SK-N-SH (cell line): Measurements from ENCODE around the gene EDA2R. TPM values are rescaled to one million over a fixed set of nuclear protein-coding genes. Genes with fewer than 3 reads are reported as not detected.

ENCODE experiments used
- CTCF ChIA-PET: fragments of 300-600, 350-600 bp; formaldehyde crosslinking; extraction: SDS; loops from one replicate; lab custom pipeline; 2021; lab: Yijun Ruan, JAX
- POLR2A ChIA-PET: fragments of 350-600 bp; sonication (Branson Sonifier 250); formaldehyde crosslinking; extraction: SDS; loops from one replicate; lab custom pipeline; 2020; ENCODE audit warnings: antibody characterized with exemption, inconsistent platforms; lab: Yijun Ruan, JAX
- DNase-seq: peaks from one replicate; pipeline ENCODE4 v3.0.0; 2012
- H2AFZ ChIP-seq: fragments of 200-600 bp; sonication (generic); 2 replicates; pipeline ENCODE4 v1.8.1; 2016; ENCODE audit warnings: antibody characterized with exemption, mild to moderate bottlenecking, low read depth
- H3F3A ChIP-seq: fragments of 200-600 bp; sonication (generic); replicated peaks from 2 replicates; pipeline ENCODE3; 2016; ENCODE audit warnings: antibody characterized with exemption, mild to moderate bottlenecking; ENCODE audit not compliant: insufficient read depth
- H3K27ac ChIP-seq, 2 experiments: fragments of 200-500 bp in 1 of 2; fragments of 200-600 bp in 1 of 2; sonication (Bioruptor generic) in 1 of 2; sonication (generic), shearing (Covaris generic) in 1 of 2; 2 replicates each; pipeline versions ENCODE4 v1.5.1 to v1.6.1; 2014 to 2016; ENCODE audit warnings: low read depth in 2 of 2, inconsistent platforms in 1 of 2, low read length in 1 of 2, mild to moderate bottlenecking in 1 of 2, mixed read lengths in 1 of 2
- H3K27me3 ChIP-seq: fragments of 200-600 bp; sonication (generic), shearing (Covaris generic); 2 replicates; pipeline ENCODE4 v1.6.1; 2016; ENCODE audit warnings: mixed run types; ENCODE audit not compliant: insufficient read depth
- H3K36me3 ChIP-seq, 2 experiments: fragments of 200-500 bp in 1 of 2; fragments of 200-600 bp in 1 of 2; sonication (Bioruptor generic) in 1 of 2; sonication (generic) in 1 of 2; replicated peaks in 1 of 2; 2 replicates each; pipeline versions ENCODE3 to v1.5.1; 2014 to 2016; ENCODE audit warnings: low read length in 1 of 2, mild to moderate bottlenecking in 1 of 2; ENCODE audit not compliant: insufficient read depth in 2 of 2, control insufficient read depth in 1 of 2
- H3K4me1 ChIP-seq, 2 experiments: fragments of 200-500 bp in 1 of 2; fragments of 200-600 bp in 1 of 2; sonication (Bioruptor generic) in 1 of 2; sonication (generic), shearing (Covaris generic) in 1 of 2; 2 replicates each; pipeline versions ENCODE4 v1.5.1 to v1.6.1; 2014 to 2016; ENCODE audit warnings: low read depth in 1 of 2, low read length in 1 of 2, mixed run types in 1 of 2; ENCODE audit not compliant: insufficient read depth in 2 of 2, control insufficient read depth in 1 of 2
- H3K4me2 ChIP-seq: fragments of 200-600 bp; sonication (generic), shearing (Covaris generic); 2 replicates; pipeline ENCODE4 v1.6.1; 2017; ENCODE audit warnings: mixed run types
- H3K4me3 ChIP-seq, 2 experiments: fragments of 200-500 bp in 1 of 2; fragments of 200-600 bp in 1 of 2; sonication (Bioruptor generic) in 1 of 2; sonication (generic), shearing (Covaris generic) in 1 of 2; 2 replicates each; pipeline versions ENCODE4 v1.5.1 to v1.8.1; 2014 to 2016; ENCODE audit warnings: low read depth in 2 of 2, inconsistent platforms in 1 of 2, low read length in 1 of 2, mild to moderate bottlenecking in 1 of 2, mixed read lengths in 1 of 2, moderate library complexity in 1 of 2
- H3K79me2 ChIP-seq: fragments of 200-600 bp; sonication (generic); 2 replicates; pipeline ENCODE4 v1.8.1; 2017; ENCODE audit warnings: mild to moderate bottlenecking; ENCODE audit not compliant: insufficient read depth
- H3K9ac ChIP-seq: fragments of 200-600 bp; sonication (generic); 2 replicates; pipeline ENCODE4 v1.6.1; 2017; ENCODE audit warnings: mixed run types
- H3K9me2 ChIP-seq: fragments of 200-600 bp; sonication (generic); 2 replicates; pipeline ENCODE4 v1.6.1; 2017; ENCODE audit warnings: mixed run types
- H3K9me3 ChIP-seq: fragments of 200-600 bp; sonication (generic); 2 replicates; pipeline ENCODE4 v1.6.1; 2017; ENCODE audit warnings: mixed run types, mild to moderate bottlenecking, moderate library complexity
- H4K20me1 ChIP-seq: fragments of 200-600 bp; sonication (generic); 2 replicates; pipeline ENCODE4 v1.6.1; 2017; ENCODE audit warnings: mild to moderate bottlenecking, mixed run types; ENCODE audit not compliant: insufficient read depth
- CTCF ChIP-seq: fragments of 200-600 bp; sonication (generic); IDR thresholded peaks from 2 replicates; pipeline ENCODE4 v1.6.1; 2017; ENCODE audit warnings: antibody characterized with exemption, mild to moderate bottlenecking, moderate library complexity
- ELF1 ChIP-seq: IDR thresholded peaks from 2 replicates; pipeline ENCODE4 v1.4.0; 2012
- EP300 ChIP-seq, 2 experiments: IDR thresholded peaks; 2 replicates each; pipeline versions ENCODE4 v1.4.0 to v1.6.1; 2012; ENCODE audit warnings: borderline replicate concordance in 1 of 2, low read depth in 1 of 2, low read length in 1 of 2
- FOSL2 ChIP-seq: IDR thresholded peaks from 2 replicates; pipeline ENCODE4 v1.4.0; 2012; ENCODE audit warnings: low read depth, mild to moderate bottlenecking, moderate library complexity, borderline replicate concordance
- GABPA ChIP-seq: IDR thresholded peaks from 2 replicates; pipeline ENCODE4 v1.4.0; 2012; ENCODE audit warnings: low read depth, mild to moderate bottlenecking
- GATA2 ChIP-seq: sonication (generic); formaldehyde crosslinking; IDR thresholded peaks from 2 replicates; pipeline ENCODE4 v1.5.0; 2020; ENCODE audit warnings: mild to moderate bottlenecking, missing genetic modification reagents
- JUND ChIP-seq: IDR thresholded peaks from 2 replicates; pipeline ENCODE4 v1.4.0; 2012
- MEF2A ChIP-seq: IDR thresholded peaks from 2 replicates; pipeline ENCODE4 v1.4.0; 2012; ENCODE audit warnings: low read depth, borderline replicate concordance
- NFIC ChIP-seq: IDR thresholded peaks from 2 replicates; pipeline ENCODE4 v1.4.0; 2012; ENCODE audit warnings: borderline replicate concordance
- PBX3 ChIP-seq: IDR thresholded peaks from 2 replicates; pipeline ENCODE4; 2012
- POLR2AphosphoS5 ChIP-seq: IDR thresholded peaks from 2 replicates; pipeline ENCODE4 v1.6.1; 2012; ENCODE audit warnings: low read depth, low read length
- RFX5 ChIP-seq: IDR thresholded peaks from 2 replicates; pipeline ENCODE4 v1.6.1; 2012; ENCODE audit warnings: mild to moderate bottlenecking, improper control_type of control experiment, low read length
- SMC3 ChIP-seq: IDR thresholded peaks from 2 replicates; pipeline ENCODE4 v1.6.1; 2012; ENCODE audit warnings: low read depth, low read length, improper control_type of control experiment
- TCF12 ChIP-seq: IDR thresholded peaks from 2 replicates; pipeline ENCODE4 v1.4.0; 2012
- USF1 ChIP-seq: IDR thresholded peaks from 2 replicates; pipeline ENCODE4 v1.4.0; 2012; ENCODE audit warnings: low read depth, borderline replicate concordance
- YY1 ChIP-seq: IDR thresholded peaks from 2 replicates; pipeline ENCODE4 v1.4.0; 2012; ENCODE audit warnings: low read depth, mild to moderate bottlenecking
- ZBTB33 ChIP-seq: IDR thresholded peaks from 2 replicates; pipeline ENCODE4 v1.4.0; 2012; ENCODE audit warnings: low read depth, borderline replicate concordance
- WGBS: methylation state at CpG from one replicate; pipeline ENCODE4 v1.1.6; 2017; ENCODE audit warnings: low lambda C conversion rate; 5-methylcytosine and 5-hydroxymethylcytosine counted together
- polyA plus RNA-seq, 3 experiments: library from polyadenylated mRNA; depleted of rRNA; stranded (reverse); fragments of >200 nt; gene quantifications; 2 replicates each; pipeline ENCODE4 v1.2.3, GENCODE V29; 2012

The EDA2R gene
- polyA plus RNA-seq, 1 of the 3 experiments (the other 2 are of a cell fraction) = 23.0 TPM

GRCh38 chrX:66676990-66677389, 38.1 kb upstream of the EDA2R start (continued):
- TF ChIP-seq USF1 = no peak
- TF ChIP-seq GATA2 (CRISPR knock-in tag) = no peak
- TF ChIP-seq CTCF = no peak
- no peak for TF ChIP-seq RFX5
- TF ChIP-seq MEF2A = no peak
- TF ChIP-seq EP300 (IDR thresholded peaks at IDR 0.05; ENCODE audit: borderline replicate concordance in 1 of 2, low read depth in 1 of 2, low read length in 1 of 2) = peak in 1 of 2 experiments; percentile 86; a peak in 2 of 4 replicates
- TF ChIP-seq TCF12 = peak; percentile 95
- TF ChIP-seq POLR2AphosphoS5 = peak; percentile 45; the same call in 1 of the 2 replicates

GRCh38 chrX:66676413-66676812, 37.5 kb upstream of the EDA2R start:
- no peaks in the 10 kb centered on the region for H3K36me3 ChIP-seq
- H3K4me3 ChIP-seq = peak overlapping the region in 1 of 2 experiments; percentile 44; a peak in 1 of 4 replicates
- no peaks in the 10 kb centered on the region for H3K27me3 ChIP-seq
- no peaks in the 10 kb centered on the region for H4K20me1 ChIP-seq
- POLR2A ChIA-PET = no interaction called here
- H2AFZ ChIP-seq = no peak overlapping the region
- no peaks in the 10 kb centered on the region for H3K79me2 ChIP-seq
- no peaks in the 10 kb centered on the region; a peak in 1 of 4 replicates for H3K4me1 ChIP-seq
- CTCF ChIA-PET = no interaction called here
- no peaks in the 10 kb centered on the region for H3K9me3 ChIP-seq
- H3K9ac ChIP-seq = peak overlapping the region; percentile 59; the same call in 1 of the 2 replicates
- TF ChIP-seq PBX3 (peak; percentile 86), GABPA (no peak), NFIC (peak; percentile 77; the same call in 1 of the 2 replicates), TCF12 (peak; percentile 91), MEF2A (no peak), EP300 (IDR thresholded peaks at IDR 0.05; ENCODE audit: borderline replicate concordance in 1 of 2, low read depth in 1 of 2, low read length in 1 of 2) (peak in 1 of 2 experiments; percentile 73; a peak in 1 of 4 replicates), ZBTB33 (no peak), SMC3 (no peak), YY1 (no peak), POLR2AphosphoS5 (peak; percentile 43; the same call in 1 of the 2 replicates), ELF1 (no peak), FOSL2 (peak; percentile 67; the same call in 1 of the 2 replicates), JUND (peak; percentile 43; the same call in 1 of the 2 replicates)
- TF ChIP-seq, all 33 proteins: peak for 7
- H3K27ac ChIP-seq = peak overlapping the region; percentile 41 to 97; a peak in 3 of 4 replicates
- no peak for DNase-seq
- peaks cover 19% of the 10 kb centered on the region for H3F3A ChIP-seq
- WGBS = 2% methylated on average over 1 of the region's 1 CpG
- peak overlapping the region; percentile 72 for H3K4me2 ChIP-seq
- no peaks in the 10 kb centered on the region for H3K9me2 ChIP-seq
